ENCODE measurements around the gene LRRC7.

LRRC7 gene

DNA sequence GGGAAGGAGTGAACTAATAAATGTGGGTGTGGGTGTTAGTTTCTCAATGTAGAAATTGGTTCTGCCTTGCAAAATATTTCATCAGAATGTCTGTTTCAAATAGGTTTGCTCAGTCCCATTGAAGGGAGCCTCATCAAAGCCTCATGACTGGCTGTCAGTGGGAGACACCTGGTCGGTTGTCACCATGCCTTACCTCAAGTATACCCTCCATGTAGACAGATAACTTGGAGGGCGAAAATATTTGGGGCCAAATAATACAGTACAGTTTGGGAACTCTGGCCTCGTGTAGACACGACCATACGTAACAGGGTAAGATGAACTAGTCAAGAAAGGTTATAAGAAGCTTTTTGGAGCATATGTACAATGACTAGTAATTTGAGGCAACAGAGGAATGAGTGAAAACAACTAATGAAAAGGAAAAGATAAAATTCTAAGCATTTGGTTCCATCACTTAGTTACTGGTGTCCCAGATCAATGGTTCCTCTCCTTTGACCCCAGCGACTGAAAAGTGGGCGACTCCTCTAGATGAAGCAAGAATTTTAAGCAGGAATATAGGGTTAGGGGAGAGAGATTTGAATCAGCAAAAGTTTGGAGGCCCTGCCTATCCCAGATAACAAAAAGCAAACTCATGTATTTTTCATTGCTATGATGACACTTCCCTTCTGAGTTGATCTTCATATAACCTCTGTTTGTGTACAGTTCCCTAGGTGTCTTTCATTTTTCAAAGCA lies 473.8 kb downstream of the LRRC7 start:
- TF ChIP-seq CEBPB (IDR thresholded peaks at IDR 0.05) (no peak), USF1 (IDR thresholded peaks at IDR 0.05) (no peak), TCF12 (IDR thresholded peaks at IDR 0.05; ENCODE audit: low read depth) (no peak), TAF1 (IDR thresholded peaks at IDR 0.05; ENCODE audit: low read depth) (no peak), ZBTB7A (IDR thresholded peaks at IDR 0.05; ENCODE audit: low read depth) (no peak)

- TF ChIP-seq ZBTB7A (IDR thresholded peaks at IDR 0.05; ENCODE audit: low read depth) = no peak
- no peak for TF ChIP-seq YY1 (IDR thresholded peaks at IDR 0.05; ENCODE audit: low read depth)
Measured at GRCh38 chr1:70042090-70042731, 474.5 kb downstream of the LRRC7 start.

- TF ChIP-seq EGR1 (IDR thresholded peaks at IDR 0.05) (no peak), TAF1 (IDR thresholded peaks at IDR 0.05; ENCODE audit: low read depth) (no peak), YY1 (IDR thresholded peaks at IDR 0.05; ENCODE audit: low read depth) (no peak), EP300 (IDR thresholded peaks at IDR 0.05; ENCODE audit: borderline replicate concordance) (no peak), RAD21 (IDR thresholded peaks at IDR 0.05; ENCODE audit: low read depth) (no peak), TEAD4 (IDR thresholded peaks at IDR 0.05) (peak; percentile 84), NFIC (IDR thresholded peaks at IDR 0.05) (peak; percentile 77), MAX (IDR thresholded peaks at IDR 0.05) (peak; percentile 26; the same call in 1 of the 2 replicates), CREB1 (IDR thresholded peaks at IDR 0.05; ENCODE audit: low read depth) (no peak), USF1 (IDR thresholded peaks at IDR 0.05) (peak; percentile 65; the same call in 1 of the 2 replicates), TCF12 (IDR thresholded peaks at IDR 0.05; ENCODE audit: low read depth) (no peak), FOXM1 (IDR thresholded peaks at IDR 0.05; ENCODE audit: borderline replicate concordance, low read depth) (no peak), CEBPB (IDR thresholded peaks at IDR 0.05) (no peak), ZBTB7A (IDR thresholded peaks at IDR 0.05; ENCODE audit: low read depth) (no peak)
- TF ChIP-seq, protein P1, sequence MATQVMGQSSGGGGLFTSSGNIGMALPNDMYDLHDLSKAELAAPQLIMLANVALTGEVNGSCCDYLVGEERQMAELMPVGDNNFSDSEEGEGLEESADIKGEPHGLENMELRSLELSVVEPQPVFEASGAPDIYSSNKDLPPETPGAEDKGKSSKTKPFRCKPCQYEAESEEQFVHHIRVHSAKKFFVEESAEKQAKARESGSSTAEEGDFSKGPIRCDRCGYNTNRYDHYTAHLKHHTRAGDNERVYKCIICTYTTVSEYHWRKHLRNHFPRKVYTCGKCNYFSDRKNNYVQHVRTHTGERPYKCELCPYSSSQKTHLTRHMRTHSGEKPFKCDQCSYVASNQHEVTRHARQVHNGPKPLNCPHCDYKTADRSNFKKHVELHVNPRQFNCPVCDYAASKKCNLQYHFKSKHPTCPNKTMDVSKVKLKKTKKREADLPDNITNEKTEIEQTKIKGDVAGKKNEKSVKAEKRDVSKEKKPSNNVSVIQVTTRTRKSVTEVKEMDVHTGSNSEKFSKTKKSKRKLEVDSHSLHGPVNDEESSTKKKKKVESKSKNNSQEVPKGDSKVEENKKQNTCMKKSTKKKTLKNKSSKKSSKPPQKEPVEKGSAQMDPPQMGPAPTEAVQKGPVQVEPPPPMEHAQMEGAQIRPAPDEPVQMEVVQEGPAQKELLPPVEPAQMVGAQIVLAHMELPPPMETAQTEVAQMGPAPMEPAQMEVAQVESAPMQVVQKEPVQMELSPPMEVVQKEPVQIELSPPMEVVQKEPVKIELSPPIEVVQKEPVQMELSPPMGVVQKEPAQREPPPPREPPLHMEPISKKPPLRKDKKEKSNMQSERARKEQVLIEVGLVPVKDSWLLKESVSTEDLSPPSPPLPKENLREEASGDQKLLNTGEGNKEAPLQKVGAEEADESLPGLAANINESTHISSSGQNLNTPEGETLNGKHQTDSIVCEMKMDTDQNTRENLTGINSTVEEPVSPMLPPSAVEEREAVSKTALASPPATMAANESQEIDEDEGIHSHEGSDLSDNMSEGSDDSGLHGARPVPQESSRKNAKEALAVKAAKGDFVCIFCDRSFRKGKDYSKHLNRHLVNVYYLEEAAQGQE (IDR thresholded peaks at IDR 0.05; ENCODE audit: low read depth) = no peak
Measured at GRCh38 chr1:70043804-70044203, 476.1 kb downstream of the LRRC7 start.

- TF ChIP-seq, protein P1 (IDR thresholded peaks at IDR 0.05; ENCODE audit: low read depth) = no peak
- TF ChIP-seq MAX (IDR thresholded peaks at IDR 0.05) = no peak
- no peak for TF ChIP-seq YY1 (IDR thresholded peaks at IDR 0.05; ENCODE audit: low read depth)
- TF ChIP-seq EGR1 (IDR thresholded peaks at IDR 0.05) = no peak
- TF ChIP-seq FOXM1 (IDR thresholded peaks at IDR 0.05; ENCODE audit: borderline replicate concordance, low read depth) = no peak
- no peak for TF ChIP-seq RAD21 (IDR thresholded peaks at IDR 0.05; ENCODE audit: low read depth)
- no peak for TF ChIP-seq CEBPB (IDR thresholded peaks at IDR 0.05)
- no peak for TF ChIP-seq CREB1 (IDR thresholded peaks at IDR 0.05; ENCODE audit: low read depth)
- no peak for TF ChIP-seq TEAD4 (IDR thresholded peaks at IDR 0.05)
- TF ChIP-seq TCF12 (IDR thresholded peaks at IDR 0.05; ENCODE audit: low read depth) = no peak
- no peak for TF ChIP-seq USF1 (IDR thresholded peaks at IDR 0.05)
Measured at GRCh38 chr1:70044832-70045231, 477.1 kb downstream of the LRRC7 start.

DNA sequence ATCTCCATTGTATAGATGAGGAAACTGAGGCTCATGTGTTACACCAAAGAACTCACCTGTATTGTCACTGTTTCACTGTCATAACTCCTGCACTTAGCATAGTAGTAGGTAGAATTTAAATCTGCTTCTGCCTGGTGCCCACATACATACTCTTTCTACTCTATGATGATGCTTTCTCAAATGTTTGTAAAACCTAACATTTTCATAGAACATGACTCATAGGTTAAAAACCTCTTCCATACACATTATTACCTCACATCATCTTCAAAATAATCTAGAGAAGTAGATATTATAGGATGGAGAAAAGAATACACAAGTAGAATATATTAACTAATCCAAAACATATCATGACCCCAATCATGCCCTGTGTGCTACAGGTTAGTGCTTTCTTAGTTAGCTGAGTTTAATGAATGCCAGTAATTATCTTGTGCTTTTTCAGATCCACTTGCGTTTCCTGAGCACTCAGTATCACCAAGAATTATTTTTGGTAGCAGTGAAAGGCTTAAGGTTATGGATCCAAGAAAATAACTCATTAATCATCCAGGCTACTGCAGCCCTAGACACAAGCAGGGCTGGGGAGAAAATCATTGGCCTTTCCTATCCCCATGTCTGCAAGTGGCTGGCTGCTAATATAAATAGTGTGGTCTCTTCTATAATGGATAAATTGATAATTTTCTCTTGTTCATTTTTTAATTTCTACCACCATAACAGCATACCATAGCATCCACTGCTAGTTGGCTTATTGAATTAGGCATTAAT lies 480.8 kb downstream of the LRRC7 start:
- TF ChIP-seq TAF1 (IDR thresholded peaks at IDR 0.05; ENCODE audit: low read depth) (no peak), ZBTB7A (IDR thresholded peaks at IDR 0.05; ENCODE audit: low read depth) (no peak), EGR1 (IDR thresholded peaks at IDR 0.05) (no peak), EP300 (IDR thresholded peaks at IDR 0.05; ENCODE audit: borderline replicate concordance) (no peak), TCF12 (IDR thresholded peaks at IDR 0.05; ENCODE audit: low read depth) (no peak), YY1 (IDR thresholded peaks at IDR 0.05; ENCODE audit: low read depth) (no peak), RAD21 (IDR thresholded peaks at IDR 0.05; ENCODE audit: low read depth) (no peak), MAX (IDR thresholded peaks at IDR 0.05) (no peak), TEAD4 (IDR thresholded peaks at IDR 0.05) (no peak)
- TF ChIP-seq, protein P1 (IDR thresholded peaks at IDR 0.05; ENCODE audit: low read depth) = no peak
